Fibroblast of lung (primary cell): ENCODE results near the gene SRRD. TPM values are rescaled to one million over a fixed set of nuclear protein-coding genes. Genes with fewer than 3 reads are reported as not detected.

Source experiments
- DNase-seq, 2 donors: peaks; one replicate each; pipeline versions ENCODE4 v3.0.0 to v3.0.0-alpha.2; 2010; ENCODE audit warnings: low read depth in 2 of 2
- H2AFZ ChIP-seq: 2 replicates; pipeline ENCODE4 v1.5.1; 2012; ENCODE audit warnings: low read length, control low read depth, inconsistent platforms
- H3K27ac ChIP-seq: 2 replicates; pipeline ENCODE4 v1.5.1; 2011; ENCODE audit warnings: low read length, control low read depth; ENCODE audit not compliant: insufficient read depth
- H3K27me3 ChIP-seq: 2 replicates; pipeline ENCODE4 v1.5.1; 2011; ENCODE audit warnings: mild to moderate bottlenecking, low read length; ENCODE audit not compliant: control insufficient read depth, insufficient read depth
- H3K36me3 ChIP-seq: 2 replicates; pipeline ENCODE4 v1.5.1; 2011; ENCODE audit warnings: low read length; ENCODE audit not compliant: control insufficient read depth, insufficient read depth
- H3K4me1 ChIP-seq: 2 replicates; pipeline ENCODE4 v1.5.1; 2011; ENCODE audit warnings: low read length; ENCODE audit not compliant: control insufficient read depth, insufficient read depth; ENCODE audit errors: extremely low read depth
- H3K4me2 ChIP-seq: 2 replicates; pipeline ENCODE4 v1.5.1; 2011; ENCODE audit warnings: low read length, control low read depth; ENCODE audit not compliant: insufficient read depth; ENCODE audit errors: extremely low read depth
- H3K4me3 ChIP-seq, 4 experiments: fragments of 200-600 bp in 1 of 4; sonication (generic) in 1 of 4; replicated peaks in 1 of 4; 2 replicates each; pipeline ENCODE4 v1.5.1; 2011 to 2016; ENCODE audit warnings: low read length in 4 of 4, low read depth in 3 of 4, mild to moderate bottlenecking in 3 of 4, control low read depth in 2 of 4, inconsistent platforms in 1 of 4, mixed read lengths in 1 of 4; ENCODE audit not compliant: insufficient read depth in 1 of 4; ENCODE audit errors: control extremely low read depth in 1 of 4
- H3K79me2 ChIP-seq: 2 replicates; pipeline ENCODE4 v1.5.1; 2012; ENCODE audit warnings: mild to moderate bottlenecking, low read length, inconsistent platforms; ENCODE audit not compliant: control insufficient read depth, insufficient read depth
- H3K9ac ChIP-seq: 2 replicates; pipeline ENCODE4 v1.5.1; 2011; ENCODE audit warnings: mild to moderate bottlenecking, low read length, control low read depth; ENCODE audit not compliant: insufficient read depth
- H3K9me3 ChIP-seq: 2 replicates; pipeline ENCODE4 v1.5.1; 2012; ENCODE audit warnings: low read depth, low read length; ENCODE audit not compliant: control insufficient read depth, insufficient read depth
- H4K20me1 ChIP-seq: 2 replicates; pipeline ENCODE4 v1.5.1; 2011; ENCODE audit warnings: low read length; ENCODE audit not compliant: control insufficient read depth, insufficient read depth; ENCODE audit errors: extremely low read depth
- CTCF ChIP-seq, 2 donors: IDR thresholded peaks in 1 of 2; conservative IDR thresholded peaks in 1 of 2; 1 replicate in 1 of 2; 2 replicates in 1 of 2; pipeline ENCODE4 v1.5.1; 2011 to 2012; ENCODE audit warnings: low read length in 2 of 2, control low read depth in 1 of 2, inconsistent platforms in 1 of 2, low read depth in 1 of 2, mild to moderate bottlenecking in 1 of 2
- EZH2 ChIP-seq: IDR thresholded peaks from 2 replicates; pipeline ENCODE4 v1.5.1; 2012; ENCODE audit warnings: low read length, control low read depth, mild to moderate bottlenecking; ENCODE audit errors: missing control alignments
- polyA plus RNA-seq, 2 donors: library from polyadenylated mRNA; depleted of rRNA in 1 of 2; stranded (reverse) in 1 of 2; unstranded in 1 of 2; fragments of >200 nt; gene quantifications; 2 replicates each; pipeline ENCODE4 v1.2.1, GENCODE V29; 2011 to 2012; ENCODE audit warnings: missing spikeins in 1 of 2
- total RNA-seq: library from RNA; depleted of rRNA; stranded (reverse); fragments of >200 nt; gene quantifications from 2 replicates; pipeline ENCODE4 v1.2.1, GENCODE V29; 2014

The SRRD gene
- total and polyA plus RNA-seq, 2 donors (not counting 1 experiment from before 2014, with no cell fraction given), result 7.9 to 30.0 TPM

GRCh38 chr22:26466196-26466595, 17.5 kb upstream of the SRRD start:
- Histone ChIP-seq H3K4me3 (no peak overlapping the region), H4K20me1 (no peaks in the 10 kb centered on the region), H3K36me3 (peaks cover 24% of the 10 kb centered on the region), H3K9me3 (no peaks in the 10 kb centered on the region), H3K9ac (no peak overlapping the region), H3K4me1 (peaks cover 2% of the 10 kb centered on the region), H3K79me2 (no peaks in the 10 kb centered on the region), H3K27me3 (no peaks in the 10 kb centered on the region), H3K4me2 (no peak overlapping the region), H3K27ac (no peak overlapping the region), H2AFZ (no peak overlapping the region)
- TF ChIP-seq CTCF (conservative IDR thresholded peaks at IDR 0.05 in 1 of 2, IDR thresholded peaks at IDR 0.05 in 1 of 2; ENCODE audit: low read depth in 1 of 2, low read length in 2 of 2) (no peak), EZH2 (no peak)
- DNase-seq, result no peak

- peaks cover 5% of the 10 kb centered on the region for H3K4me1 ChIP-seq
- H3K4me2 ChIP-seq, result no peak overlapping the region
- H2AFZ ChIP-seq, result no peak overlapping the region
- DNase-seq, result no peak
- H3K79me2 ChIP-seq, result no peaks in the 10 kb centered on the region
- peaks cover 14% of the 10 kb centered on the region for H3K36me3 ChIP-seq
- no peaks in the 10 kb centered on the region for H3K27me3 ChIP-seq
- peak overlapping the region; percentile 25 for H3K27ac ChIP-seq
- H3K9ac ChIP-seq, result no peak overlapping the region
- no peaks in the 10 kb centered on the region for H3K9me3 ChIP-seq
- H4K20me1 ChIP-seq, result no peaks in the 10 kb centered on the region
- H3K4me3 ChIP-seq, result no peak overlapping the region
- no peak for TF ChIP-seq CTCF (conservative IDR thresholded peaks at IDR 0.05 in 1 of 2, IDR thresholded peaks at IDR 0.05 in 1 of 2; ENCODE audit: low read depth in 1 of 2, low read length in 2 of 2)
- no peak for TF ChIP-seq EZH2
These were observed 12.9 kb upstream of the SRRD start for GRCh38 chr22:26470807-26471206.

DNA sequence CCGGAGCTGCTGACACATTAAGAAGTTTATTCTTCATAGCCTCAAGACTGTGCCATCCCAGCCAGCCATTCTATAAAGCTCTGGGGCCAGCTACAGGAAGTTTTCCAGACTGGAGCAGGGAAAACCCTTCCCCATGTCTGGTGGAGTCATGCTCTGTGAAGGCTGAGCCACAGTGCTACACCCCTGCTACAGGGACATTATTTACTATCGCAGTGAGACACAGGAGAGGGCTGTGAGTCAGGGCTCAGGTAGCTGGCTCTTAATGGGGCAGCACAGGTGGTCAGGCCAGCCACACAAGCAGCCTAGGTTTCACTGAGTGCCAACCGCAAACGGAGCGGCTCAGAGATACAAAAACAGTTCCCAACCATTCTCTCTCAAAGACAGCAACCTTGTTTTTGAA, 12.2 kb upstream of the SRRD start:
- no peak overlapping the region for H3K4me2 ChIP-seq
- no peak overlapping the region for H3K4me3 ChIP-seq
- no peak overlapping the region for H3K9ac ChIP-seq
- H3K4me1 ChIP-seq, result peaks cover 5% of the 10 kb centered on the region
- H3K79me2 ChIP-seq, result no peaks in the 10 kb centered on the region
- H3K9me3 ChIP-seq, result no peaks in the 10 kb centered on the region
- peak; percentile 29 to 98 for DNase-seq
- H3K27me3 ChIP-seq, result no peaks in the 10 kb centered on the region
- no peak overlapping the region for H2AFZ ChIP-seq
- H3K27ac ChIP-seq, result no peak overlapping the region
- H4K20me1 ChIP-seq, result no peaks in the 10 kb centered on the region
- H3K36me3 ChIP-seq, result peaks cover 15% of the 10 kb centered on the region
- no peak for TF ChIP-seq CTCF (conservative IDR thresholded peaks at IDR 0.05 in 1 of 2, IDR thresholded peaks at IDR 0.05 in 1 of 2; ENCODE audit: low read depth in 1 of 2, low read length in 2 of 2)
- TF ChIP-seq EZH2, result no peak
